ENCODE measurements around the gene MYMX.
A peak's percentile ranks its signal among the peaks of the same experiment; 100 is the strongest.

MYMX gene

DNA sequence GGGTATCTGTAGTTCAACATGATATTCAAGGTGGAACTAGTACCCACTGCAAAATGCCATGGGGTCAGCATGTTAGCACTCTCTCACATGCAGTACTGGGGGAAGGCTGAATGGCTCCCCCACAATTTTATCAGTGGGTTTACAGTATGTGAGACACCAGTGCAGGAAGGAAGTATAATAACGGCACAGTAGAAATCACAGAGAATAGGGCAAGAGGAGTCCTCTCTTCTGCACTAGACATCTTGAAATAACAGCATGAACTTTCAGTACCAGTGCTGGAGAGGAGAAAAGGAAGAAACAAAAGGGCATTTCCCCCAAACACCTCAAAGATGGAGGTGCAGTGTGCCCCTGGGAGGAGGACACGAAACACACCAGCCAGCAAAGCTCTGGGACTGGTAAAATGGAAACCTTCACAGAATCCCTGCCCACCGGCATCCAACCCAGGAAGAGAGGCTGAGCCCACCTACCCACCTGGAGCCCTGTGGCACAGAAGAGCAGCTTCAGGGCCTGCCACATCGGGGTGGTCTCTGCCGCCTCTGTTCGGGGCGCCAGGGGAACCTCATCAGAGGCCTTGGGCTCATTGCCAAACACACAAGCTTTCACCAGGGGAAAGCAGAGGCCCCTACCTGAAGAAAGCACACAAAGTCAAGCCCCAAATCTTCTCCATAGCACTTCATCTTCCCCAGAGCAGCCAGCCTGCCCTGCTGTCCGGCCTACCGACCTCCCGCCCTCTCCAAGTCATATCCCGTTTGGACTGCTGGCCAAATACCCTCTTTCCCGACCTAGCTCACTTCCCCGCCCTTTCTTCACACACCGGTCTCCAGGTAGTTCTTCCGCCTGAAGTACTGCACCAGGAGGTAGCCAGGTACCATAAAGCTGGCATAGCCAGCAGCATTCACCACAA, 39.4 kb downstream of the MYMX start:
- H3K4me3 ChIP-seq (ENCODE audit: low read length), result peak overlapping the region; percentile 84
- peak overlapping the region; percentile 94 for H3K27ac ChIP-seq (ENCODE audit: low read length)
- no peaks in the 10 kb centered on the region for H3K9me3 ChIP-seq (ENCODE audit: insufficient read depth, low read length)
- peaks cover 44% of the 10 kb centered on the region for H4K20me1 ChIP-seq (ENCODE audit: insufficient read depth, low read length)
- peak overlapping the region; percentile 99 for H3K4me2 ChIP-seq (ENCODE audit: low read length)
- no peak overlapping the region for H2AFZ ChIP-seq (ENCODE audit: low read depth, low read length)
- H3K36me3 ChIP-seq (replicated peaks; ENCODE audit: low read depth, low read length), result peaks cover 68% of the 10 kb centered on the region
- peak overlapping the region; percentile 99 for H3K9ac ChIP-seq (ENCODE audit: low read length)
- no peaks in the 10 kb centered on the region for H3K27me3 ChIP-seq (ENCODE audit: low read depth, low read length)
- peaks cover 59% of the 10 kb centered on the region for H3K79me2 ChIP-seq (ENCODE audit: low read length)
- TF ChIP-seq, protein P1, sequence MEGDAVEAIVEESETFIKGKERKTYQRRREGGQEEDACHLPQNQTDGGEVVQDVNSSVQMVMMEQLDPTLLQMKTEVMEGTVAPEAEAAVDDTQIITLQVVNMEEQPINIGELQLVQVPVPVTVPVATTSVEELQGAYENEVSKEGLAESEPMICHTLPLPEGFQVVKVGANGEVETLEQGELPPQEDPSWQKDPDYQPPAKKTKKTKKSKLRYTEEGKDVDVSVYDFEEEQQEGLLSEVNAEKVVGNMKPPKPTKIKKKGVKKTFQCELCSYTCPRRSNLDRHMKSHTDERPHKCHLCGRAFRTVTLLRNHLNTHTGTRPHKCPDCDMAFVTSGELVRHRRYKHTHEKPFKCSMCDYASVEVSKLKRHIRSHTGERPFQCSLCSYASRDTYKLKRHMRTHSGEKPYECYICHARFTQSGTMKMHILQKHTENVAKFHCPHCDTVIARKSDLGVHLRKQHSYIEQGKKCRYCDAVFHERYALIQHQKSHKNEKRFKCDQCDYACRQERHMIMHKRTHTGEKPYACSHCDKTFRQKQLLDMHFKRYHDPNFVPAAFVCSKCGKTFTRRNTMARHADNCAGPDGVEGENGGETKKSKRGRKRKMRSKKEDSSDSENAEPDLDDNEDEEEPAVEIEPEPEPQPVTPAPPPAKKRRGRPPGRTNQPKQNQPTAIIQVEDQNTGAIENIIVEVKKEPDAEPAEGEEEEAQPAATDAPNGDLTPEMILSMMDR (IDR thresholded peaks at IDR 0.05; ENCODE audit: low read depth, low read length), result no peak
- no peak for TF ChIP-seq EZH2phosphoT487 (IDR thresholded peaks at IDR 0.05; ENCODE audit: low read depth)
- H3K4me1 ChIP-seq (ENCODE audit: low read length), result peaks cover 49% of the 10 kb centered on the region

DNA sequence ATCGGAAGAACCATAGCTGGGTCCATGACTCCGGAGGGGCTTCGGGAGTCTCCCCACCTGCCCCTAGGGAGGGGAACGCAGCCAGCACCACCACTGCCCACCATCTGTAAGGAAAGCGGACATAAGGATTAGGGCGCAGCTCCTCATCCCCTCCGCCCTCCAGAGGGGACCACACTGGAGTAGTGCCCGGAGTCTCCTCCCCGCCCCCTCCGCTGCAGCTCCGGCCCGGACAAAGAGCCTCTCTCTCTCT, 40.0 kb downstream of the MYMX start:
- H3K79me2 ChIP-seq (ENCODE audit: low read length), result peaks cover 59% of the 10 kb centered on the region
- peak overlapping the region; percentile 99 for H3K9ac ChIP-seq (ENCODE audit: low read length)
- no peaks in the 10 kb centered on the region for H3K27me3 ChIP-seq (ENCODE audit: low read depth, low read length)
- H3K36me3 ChIP-seq (replicated peaks; ENCODE audit: low read depth, low read length), result peaks cover 68% of the 10 kb centered on the region
- H4K20me1 ChIP-seq (ENCODE audit: insufficient read depth, low read length), result peaks cover 46% of the 10 kb centered on the region
- peak overlapping the region; percentile 84 for H3K4me3 ChIP-seq (ENCODE audit: low read length)
- no peak overlapping the region for H2AFZ ChIP-seq (ENCODE audit: low read depth, low read length)
- H3K9me3 ChIP-seq (ENCODE audit: insufficient read depth, low read length), result no peaks in the 10 kb centered on the region
- H3K4me1 ChIP-seq (ENCODE audit: low read length), result peaks cover 55% of the 10 kb centered on the region
- TF ChIP-seq EZH2phosphoT487 (IDR thresholded peaks at IDR 0.05; ENCODE audit: low read depth), result no peak
- TF ChIP-seq, protein P1 (IDR thresholded peaks at IDR 0.05; ENCODE audit: low read depth, low read length), result no peak
- peak overlapping the region; percentile 94 for H3K27ac ChIP-seq (ENCODE audit: low read length)
- H3K4me2 ChIP-seq (ENCODE audit: low read length), result peak overlapping the region; percentile 99

DNA sequence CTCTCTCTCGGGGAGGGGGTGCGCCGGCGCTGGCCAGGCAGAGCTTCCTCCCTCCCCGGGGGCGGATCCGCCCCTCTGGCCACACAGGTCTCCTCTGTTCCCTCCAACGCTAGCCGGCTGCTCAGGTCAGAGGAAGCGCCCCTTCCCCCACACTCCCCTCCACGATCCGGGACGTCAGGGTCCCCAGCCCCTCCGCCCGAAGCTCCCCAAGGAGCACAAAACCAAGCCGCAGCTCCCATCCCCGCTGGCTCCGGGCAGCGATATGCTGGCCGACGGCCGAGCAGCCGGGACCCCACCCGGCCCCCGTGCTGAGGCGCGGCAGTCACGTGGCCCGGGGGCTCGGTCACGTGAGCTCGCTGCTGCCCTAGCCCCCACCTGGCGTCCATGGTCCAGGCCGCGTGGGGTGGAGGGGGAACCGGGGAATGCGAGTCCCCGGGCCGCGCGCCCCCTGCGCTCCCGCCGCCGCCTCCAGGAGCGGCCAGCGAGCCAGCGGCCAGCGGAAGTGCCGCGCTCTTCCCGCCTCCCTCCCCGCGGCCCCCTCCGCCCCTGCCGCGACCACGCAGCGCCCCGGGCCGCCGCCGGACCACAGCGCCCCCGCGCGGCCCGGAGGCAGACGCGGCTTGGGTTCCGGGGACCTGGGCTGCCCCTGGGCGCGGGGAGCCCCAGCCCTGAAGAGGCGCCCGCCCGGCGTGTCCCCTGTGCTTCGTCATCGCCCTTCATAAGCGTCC, 40.5 kb downstream of the MYMX start, which contains the start of gene SLC35B2:
Gene SLC35B2, minus strand, starts transcription at position 504 of the 728 bp plus-strand sequence. Its CDS starts 118 bp downstream, at position 386.
- Histone ChIP-seq H3K9me3 (ENCODE audit: insufficient read depth, low read length) (no peaks in the 10 kb centered on the region), H3K9ac (ENCODE audit: low read length) (peak within 1 kb of the TSS; percentile 99), H4K20me1 (ENCODE audit: insufficient read depth, low read length) (peaks cover 46% of the 10 kb centered on the region), H3K79me2 (ENCODE audit: low read length) (peaks cover 59% of the 10 kb centered on the region), H3K4me1 (ENCODE audit: low read length) (peaks cover 60% of the 10 kb centered on the region), H3K27me3 (ENCODE audit: low read depth, low read length) (no peaks in the 10 kb centered on the region), H3K4me3 (ENCODE audit: low read length) (peak within 1 kb of the TSS; percentile 84), H3K27ac (ENCODE audit: low read length) (peak within 1 kb of the TSS; percentile 94), H3K4me2 (ENCODE audit: low read length) (peak within 1 kb of the TSS; percentile 99), H2AFZ (ENCODE audit: low read depth, low read length) (no peak within 1 kb of the TSS; the same call in 1 of the 2 replicates), H3K36me3 (replicated peaks; ENCODE audit: low read depth, low read length) (peaks cover 68% of the 10 kb centered on the region)
- TF ChIP-seq, protein P1 (IDR thresholded peaks at IDR 0.05; ENCODE audit: low read depth, low read length), result peak; percentile 62
- TF ChIP-seq EZH2phosphoT487 (IDR thresholded peaks at IDR 0.05; ENCODE audit: low read depth), result no peak

DNA sequence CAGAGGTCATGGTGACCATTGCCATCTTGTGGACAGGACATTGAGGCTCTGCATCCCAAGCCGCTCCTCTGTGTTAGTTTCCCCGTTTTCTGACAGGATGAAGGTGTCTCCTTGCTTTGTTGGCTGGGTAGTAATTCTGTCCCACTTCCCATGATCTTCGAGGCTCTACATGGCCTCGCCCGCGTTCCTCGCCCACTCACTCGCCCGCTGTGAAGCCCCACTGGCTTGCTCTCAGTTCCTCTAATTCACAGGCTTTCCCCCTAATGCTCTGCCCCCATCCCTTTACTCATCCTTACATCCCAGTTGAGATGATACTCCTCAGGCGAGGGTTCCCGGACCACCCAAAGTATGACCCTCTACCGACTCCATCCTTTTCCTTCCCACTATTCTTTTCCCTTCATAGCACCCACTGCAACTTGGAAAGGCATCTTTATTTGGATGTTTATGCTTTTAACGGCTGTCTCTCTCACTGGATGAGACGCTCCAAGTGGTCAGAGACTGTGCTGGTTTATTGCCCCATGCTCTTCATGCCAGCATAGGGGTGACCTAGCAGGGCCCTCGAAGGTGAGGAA, 41.1 kb downstream of the MYMX start:
- H3K27me3 ChIP-seq (ENCODE audit: low read depth, low read length), result no peaks in the 10 kb centered on the region
- H3K27ac ChIP-seq (ENCODE audit: low read length), result peak overlapping the region; percentile 94
- peak overlapping the region; percentile 99 for H3K4me2 ChIP-seq (ENCODE audit: low read length)
- H3K79me2 ChIP-seq (ENCODE audit: low read length), result peaks cover 61% of the 10 kb centered on the region
- H2AFZ ChIP-seq (ENCODE audit: low read depth, low read length), result no peak overlapping the region
- TF ChIP-seq EZH2phosphoT487 (IDR thresholded peaks at IDR 0.05; ENCODE audit: low read depth), result no peak
- TF ChIP-seq, protein P1 (IDR thresholded peaks at IDR 0.05; ENCODE audit: low read depth, low read length), result no peak
- H4K20me1 ChIP-seq (ENCODE audit: insufficient read depth, low read length), result peaks cover 45% of the 10 kb centered on the region
- H3K4me1 ChIP-seq (ENCODE audit: low read length), result peaks cover 66% of the 10 kb centered on the region
- H3K9me3 ChIP-seq (ENCODE audit: insufficient read depth, low read length), result no peaks in the 10 kb centered on the region
- H3K4me3 ChIP-seq (ENCODE audit: low read length), result peak overlapping the region; percentile 84
- H3K9ac ChIP-seq (ENCODE audit: low read length), result peak overlapping the region; percentile 99
- peaks cover 70% of the 10 kb centered on the region for H3K36me3 ChIP-seq (replicated peaks; ENCODE audit: low read depth, low read length)
